A673 (cell line): ENCODE data around the gene MAP1A.

Source experiments
- EZH2 ChIP-seq: fragments of 200-600 bp; sonication (generic); IDR thresholded peaks from 2 replicates; pipeline ENCODE4 v1.6.1; 2017; ENCODE audit warnings: borderline replicate concordance, low read depth, mild to moderate bottlenecking, mixed read lengths, antibody characterized with exemption, low read length; ENCODE audit not compliant: poor library complexity, severe bottlenecking
- TF ChIP-seq, protein P1 (sequence below): fragments of 300-800, 200-600 bp; sonication (generic); conservative IDR thresholded peaks from 2 replicates; pipeline ENCODE4 v1.5.1; 2017; ENCODE audit warnings: low read depth, mild to moderate bottlenecking, antibody characterized with exemption, low read length, moderate library complexity, mixed read lengths

DNA sequence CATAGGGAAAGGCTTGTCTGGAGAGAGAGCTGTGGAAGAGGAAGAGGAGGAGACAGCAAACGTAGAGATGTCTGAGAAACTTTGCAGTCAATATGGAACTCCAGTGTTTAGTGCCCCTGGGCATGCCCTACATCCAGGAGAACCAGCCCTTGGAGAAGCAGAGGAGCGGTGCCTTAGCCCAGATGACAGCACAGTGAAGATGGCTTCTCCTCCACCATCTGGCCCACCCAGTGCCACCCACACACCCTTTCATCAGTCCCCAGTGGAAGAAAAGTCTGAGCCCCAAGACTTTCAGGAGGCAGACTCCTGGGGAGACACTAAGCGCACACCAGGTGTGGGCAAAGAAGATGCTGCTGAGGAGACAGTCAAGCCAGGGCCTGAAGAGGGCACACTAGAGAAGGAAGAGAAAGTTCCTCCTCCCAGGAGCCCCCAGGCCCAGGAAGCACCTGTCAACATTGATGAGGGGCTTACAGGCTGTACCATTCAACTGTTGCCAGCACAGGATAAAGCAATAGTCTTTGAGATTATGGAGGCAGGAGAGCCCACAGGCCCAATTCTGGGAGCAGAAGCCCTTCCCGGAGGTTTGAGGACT is 6.9 kb downstream of the MAP1A start:
- TF ChIP-seq, protein P1, sequence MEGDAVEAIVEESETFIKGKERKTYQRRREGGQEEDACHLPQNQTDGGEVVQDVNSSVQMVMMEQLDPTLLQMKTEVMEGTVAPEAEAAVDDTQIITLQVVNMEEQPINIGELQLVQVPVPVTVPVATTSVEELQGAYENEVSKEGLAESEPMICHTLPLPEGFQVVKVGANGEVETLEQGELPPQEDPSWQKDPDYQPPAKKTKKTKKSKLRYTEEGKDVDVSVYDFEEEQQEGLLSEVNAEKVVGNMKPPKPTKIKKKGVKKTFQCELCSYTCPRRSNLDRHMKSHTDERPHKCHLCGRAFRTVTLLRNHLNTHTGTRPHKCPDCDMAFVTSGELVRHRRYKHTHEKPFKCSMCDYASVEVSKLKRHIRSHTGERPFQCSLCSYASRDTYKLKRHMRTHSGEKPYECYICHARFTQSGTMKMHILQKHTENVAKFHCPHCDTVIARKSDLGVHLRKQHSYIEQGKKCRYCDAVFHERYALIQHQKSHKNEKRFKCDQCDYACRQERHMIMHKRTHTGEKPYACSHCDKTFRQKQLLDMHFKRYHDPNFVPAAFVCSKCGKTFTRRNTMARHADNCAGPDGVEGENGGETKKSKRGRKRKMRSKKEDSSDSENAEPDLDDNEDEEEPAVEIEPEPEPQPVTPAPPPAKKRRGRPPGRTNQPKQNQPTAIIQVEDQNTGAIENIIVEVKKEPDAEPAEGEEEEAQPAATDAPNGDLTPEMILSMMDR = no peak
- TF ChIP-seq EZH2 = no peak
